ENCODE measurements around the gene IL36RN. TPM values are rescaled to one million over a fixed set of nuclear protein-coding genes. Genes with fewer than 3 reads are reported as not detected.

IL36RN gene
- total RNA-seq, 1 donor from 2014 or later, result 0.14 TPM

DNA sequence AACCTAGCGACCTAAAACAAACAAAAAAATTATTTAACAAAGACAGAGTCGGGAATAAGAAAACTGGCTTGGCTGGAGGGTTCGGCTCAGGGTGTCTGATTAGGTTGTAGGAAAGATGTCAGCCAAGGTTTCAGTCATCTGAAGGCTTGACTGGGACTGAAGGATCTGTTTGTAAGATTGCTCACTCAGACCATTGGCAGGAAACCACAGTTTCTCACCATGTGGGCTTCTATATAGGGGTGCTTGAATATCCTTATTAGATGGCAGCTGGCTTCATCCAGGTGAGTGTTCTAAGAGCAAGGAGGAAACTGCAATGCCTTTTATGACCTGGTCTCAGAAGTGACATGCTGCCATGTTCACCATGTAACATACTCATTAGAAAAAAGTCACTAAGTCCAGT is 5.3 kb upstream of the IL36RN start:
- peaks cover 5% of the 10 kb centered on the region for H3K27me3 ChIP-seq (ENCODE audit: insufficient read depth, low read length)
- H3K27ac Mint-ChIP-seq (ENCODE audit: unreplicated experiment), result no peak overlapping the region

GRCh38 chr2:113054066-113054465 is 4.9 kb upstream of the IL36RN start:
- no peak for DNase-seq (ENCODE audit: low read depth)
- H3K9ac ChIP-seq (ENCODE audit: low read length), result no peak overlapping the region
- H3K9me3 ChIP-seq (ENCODE audit: insufficient read depth, low read depth, low read length), result no peaks in the 10 kb centered on the region
- no peaks in the 10 kb centered on the region for H3K36me3 ChIP-seq (ENCODE audit: insufficient read depth, low read length)
- H3K4me2 ChIP-seq (ENCODE audit: low read length), result no peak overlapping the region
- no peak for TF ChIP-seq EZH2 (IDR thresholded peaks at IDR 0.05; ENCODE audit: insufficient read depth, low read length)
- TF ChIP-seq, protein P1, sequence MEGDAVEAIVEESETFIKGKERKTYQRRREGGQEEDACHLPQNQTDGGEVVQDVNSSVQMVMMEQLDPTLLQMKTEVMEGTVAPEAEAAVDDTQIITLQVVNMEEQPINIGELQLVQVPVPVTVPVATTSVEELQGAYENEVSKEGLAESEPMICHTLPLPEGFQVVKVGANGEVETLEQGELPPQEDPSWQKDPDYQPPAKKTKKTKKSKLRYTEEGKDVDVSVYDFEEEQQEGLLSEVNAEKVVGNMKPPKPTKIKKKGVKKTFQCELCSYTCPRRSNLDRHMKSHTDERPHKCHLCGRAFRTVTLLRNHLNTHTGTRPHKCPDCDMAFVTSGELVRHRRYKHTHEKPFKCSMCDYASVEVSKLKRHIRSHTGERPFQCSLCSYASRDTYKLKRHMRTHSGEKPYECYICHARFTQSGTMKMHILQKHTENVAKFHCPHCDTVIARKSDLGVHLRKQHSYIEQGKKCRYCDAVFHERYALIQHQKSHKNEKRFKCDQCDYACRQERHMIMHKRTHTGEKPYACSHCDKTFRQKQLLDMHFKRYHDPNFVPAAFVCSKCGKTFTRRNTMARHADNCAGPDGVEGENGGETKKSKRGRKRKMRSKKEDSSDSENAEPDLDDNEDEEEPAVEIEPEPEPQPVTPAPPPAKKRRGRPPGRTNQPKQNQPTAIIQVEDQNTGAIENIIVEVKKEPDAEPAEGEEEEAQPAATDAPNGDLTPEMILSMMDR (IDR thresholded peaks at IDR 0.05; ENCODE audit: insufficient read depth, low read depth, low read length), result no peak
- Mint-ChIP-seq H3K4me3 (ENCODE audit: unreplicated experiment) (no peak overlapping the region), H3K27ac (ENCODE audit: unreplicated experiment) (no peak overlapping the region), H3K36me3 (ENCODE audit: low read depth, unreplicated experiment) (no peaks in the 10 kb centered on the region), H3K9me3 (ENCODE audit: unreplicated experiment) (peaks cover 23% of the 10 kb centered on the region), H3K27me3 (ENCODE audit: low read depth, unreplicated experiment) (peaks cover 33% of the 10 kb centered on the region), H3K4me1 (ENCODE audit: low read depth, unreplicated experiment) (no peaks in the 10 kb centered on the region)
- no peaks in the 10 kb centered on the region for H3K4me1 ChIP-seq (ENCODE audit: insufficient read depth, low read length)
- no peaks in the 10 kb centered on the region for H3K79me2 ChIP-seq (ENCODE audit: insufficient read depth, low read length)
- no peak overlapping the region for H2AFZ ChIP-seq (ENCODE audit: low read depth, low read length)
- FAIRE-seq, result no peak
- no peak overlapping the region for H3K27ac ChIP-seq (ENCODE audit: low read depth, low read length)
- H3K4me3 ChIP-seq (ENCODE audit: insufficient read depth, low read depth, low read length), result no peak overlapping the region
- peaks cover 5% of the 10 kb centered on the region for H3K27me3 ChIP-seq (ENCODE audit: insufficient read depth, low read length)
- H4K20me1 ChIP-seq (ENCODE audit: insufficient read depth, low read length), result no peaks in the 10 kb centered on the region

More for the DNA sequence above, 5.3 kb upstream of the IL36RN start:
- Histone ChIP-seq H3K27ac (ENCODE audit: low read depth, low read length) (no peak overlapping the region), H2AFZ (ENCODE audit: low read depth, low read length) (no peak overlapping the region), H3K4me1 (ENCODE audit: insufficient read depth, low read length) (no peaks in the 10 kb centered on the region), H3K9me3 (ENCODE audit: insufficient read depth, low read depth, low read length) (no peaks in the 10 kb centered on the region), H3K4me2 (ENCODE audit: low read length) (no peak overlapping the region), H3K36me3 (ENCODE audit: insufficient read depth, low read length) (no peaks in the 10 kb centered on the region), H3K9ac (ENCODE audit: low read length) (no peak overlapping the region), H4K20me1 (ENCODE audit: insufficient read depth, low read length) (no peaks in the 10 kb centered on the region), H3K79me2 (ENCODE audit: insufficient read depth, low read length) (no peaks in the 10 kb centered on the region), H3K4me3 (ENCODE audit: insufficient read depth, low read depth, low read length) (no peak overlapping the region)
- H3K27me3 Mint-ChIP-seq (ENCODE audit: low read depth, unreplicated experiment), result peaks cover 33% of the 10 kb centered on the region
- peaks cover 23% of the 10 kb centered on the region for H3K9me3 Mint-ChIP-seq (ENCODE audit: unreplicated experiment)
- H3K4me3 Mint-ChIP-seq (ENCODE audit: unreplicated experiment), result no peak overlapping the region
- DNase-seq (ENCODE audit: low read depth), result no peak
- no peaks in the 10 kb centered on the region for H3K36me3 Mint-ChIP-seq (ENCODE audit: low read depth, unreplicated experiment)
- no peaks in the 10 kb centered on the region for H3K4me1 Mint-ChIP-seq (ENCODE audit: low read depth, unreplicated experiment)
- TF ChIP-seq, protein P1 (IDR thresholded peaks at IDR 0.05; ENCODE audit: insufficient read depth, low read depth, low read length), result no peak
- TF ChIP-seq EZH2 (IDR thresholded peaks at IDR 0.05; ENCODE audit: insufficient read depth, low read length), result no peak
- no peak for FAIRE-seq

DNA sequence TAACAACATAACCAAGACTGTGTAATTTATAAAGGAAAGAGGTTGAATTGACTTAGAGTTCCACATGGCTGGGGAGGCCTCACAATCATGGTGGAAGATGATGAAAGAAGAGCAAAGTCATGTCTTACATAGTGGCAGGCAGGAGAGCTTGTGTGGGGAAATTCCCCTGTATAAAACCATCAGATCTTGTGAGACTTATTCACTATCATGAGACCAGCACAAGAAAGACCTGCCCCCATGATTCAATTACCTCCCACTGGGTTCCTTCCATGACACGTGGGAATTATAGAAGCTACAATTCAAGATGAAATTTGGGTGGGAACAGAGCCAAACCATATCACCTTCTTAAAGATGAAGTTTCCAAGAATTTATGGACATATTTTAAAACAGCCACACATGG is 2.5 kb upstream of the IL36RN start:
- no peak overlapping the region for H3K4me3 ChIP-seq (ENCODE audit: insufficient read depth, low read depth, low read length)
- no peaks in the 10 kb centered on the region for H3K4me1 ChIP-seq (ENCODE audit: insufficient read depth, low read length)
- no peaks in the 10 kb centered on the region for H4K20me1 ChIP-seq (ENCODE audit: insufficient read depth, low read length)
- FAIRE-seq (no peak), DNase-seq (ENCODE audit: low read depth) (no peak)
- Mint-ChIP-seq H3K4me3 (ENCODE audit: unreplicated experiment) (no peak overlapping the region), H3K9me3 (ENCODE audit: unreplicated experiment) (peaks cover 23% of the 10 kb centered on the region), H3K4me1 (ENCODE audit: low read depth, unreplicated experiment) (no peaks in the 10 kb centered on the region), H3K27me3 (ENCODE audit: low read depth, unreplicated experiment) (peaks cover 38% of the 10 kb centered on the region), H3K27ac (ENCODE audit: unreplicated experiment) (no peak overlapping the region), H3K36me3 (ENCODE audit: low read depth, unreplicated experiment) (no peaks in the 10 kb centered on the region)
- no peak overlapping the region for H3K9ac ChIP-seq (ENCODE audit: low read length)
- no peak overlapping the region for H3K27ac ChIP-seq (ENCODE audit: low read depth, low read length)
- no peaks in the 10 kb centered on the region for H3K9me3 ChIP-seq (ENCODE audit: insufficient read depth, low read depth, low read length)
- peaks cover 12% of the 10 kb centered on the region for H3K27me3 ChIP-seq (ENCODE audit: insufficient read depth, low read length)
- TF ChIP-seq, protein P1 (IDR thresholded peaks at IDR 0.05; ENCODE audit: insufficient read depth, low read depth, low read length), result no peak
- TF ChIP-seq EZH2 (IDR thresholded peaks at IDR 0.05; ENCODE audit: insufficient read depth, low read length), result no peak
- H3K36me3 ChIP-seq (ENCODE audit: insufficient read depth, low read length), result no peaks in the 10 kb centered on the region
- no peak overlapping the region for H3K4me2 ChIP-seq (ENCODE audit: low read length)
- no peaks in the 10 kb centered on the region for H3K79me2 ChIP-seq (ENCODE audit: insufficient read depth, low read length)
- no peak overlapping the region for H2AFZ ChIP-seq (ENCODE audit: low read depth, low read length)
